DLD1 (cell line): ENCODE results near the gene KIF3C.

Experiments used
- in situ Hi-C: cut with HindIII; loops from 2 replicates; pipeline ENCODE4 v1.10.0; 2017; ENCODE audit warnings: low sequenced_read_pairs

Gene KIF3C

DNA sequence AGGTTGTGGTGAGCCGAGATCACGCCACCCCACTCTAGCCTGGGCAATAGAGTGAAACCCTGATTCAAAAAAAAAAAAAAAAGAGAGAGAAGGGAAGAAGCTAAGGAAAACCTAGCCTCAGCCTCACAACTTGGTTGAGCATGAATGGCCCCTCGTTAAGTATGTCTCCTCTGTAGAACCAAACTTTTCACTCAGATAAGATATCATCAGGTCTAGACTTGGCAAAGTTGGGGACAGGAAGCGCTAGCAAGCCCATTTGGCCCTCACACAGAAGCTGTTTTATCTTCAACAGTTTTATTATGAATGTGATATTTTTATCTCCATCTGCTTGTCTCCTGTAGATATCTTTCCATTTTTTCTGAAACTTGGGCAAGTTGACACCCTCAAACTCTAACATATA is 100.5 kb downstream of the KIF3C start:
- in situ Hi-C loops: no loop called here

DNA sequence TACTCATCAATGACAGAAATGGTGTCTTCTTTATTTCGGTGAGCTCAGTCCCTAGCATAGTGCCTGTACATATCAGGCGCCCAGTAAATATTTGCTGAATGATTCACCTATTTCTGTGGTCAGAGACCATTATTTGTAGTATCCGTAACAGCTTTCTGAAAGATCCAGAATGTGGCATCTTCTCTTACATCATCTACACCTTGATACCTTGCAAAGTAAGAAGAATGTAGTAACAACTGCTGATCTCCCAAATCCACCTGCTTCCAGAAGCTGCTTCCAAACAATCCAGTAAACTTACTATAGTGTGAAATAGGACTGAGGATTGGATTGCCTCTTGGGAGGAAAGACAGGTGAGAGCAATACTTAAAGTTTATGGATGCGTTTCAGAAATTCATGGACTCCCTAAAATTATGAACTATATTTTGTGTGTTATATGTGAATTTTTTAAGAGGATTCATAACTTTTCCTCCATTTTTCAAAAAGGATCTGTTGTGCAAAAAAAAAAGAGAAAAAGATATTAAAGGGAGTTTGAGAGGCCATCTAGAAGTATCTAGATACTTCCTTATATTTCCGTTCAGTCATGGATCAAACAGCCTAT is 103.1 kb downstream of the KIF3C start:
- in situ Hi-C loops: no loop called here

- in situ Hi-C loops: no loop called here
Observed at GRCh38 chr2:25878361-25879132, 103.8 kb downstream of the KIF3C start, which contains the start of gene ASXL2. Gene ASXL2, minus strand, starts transcription at chr2:25878487. Its CDS starts 265 bp downstream, at chr2:25878222.

DNA sequence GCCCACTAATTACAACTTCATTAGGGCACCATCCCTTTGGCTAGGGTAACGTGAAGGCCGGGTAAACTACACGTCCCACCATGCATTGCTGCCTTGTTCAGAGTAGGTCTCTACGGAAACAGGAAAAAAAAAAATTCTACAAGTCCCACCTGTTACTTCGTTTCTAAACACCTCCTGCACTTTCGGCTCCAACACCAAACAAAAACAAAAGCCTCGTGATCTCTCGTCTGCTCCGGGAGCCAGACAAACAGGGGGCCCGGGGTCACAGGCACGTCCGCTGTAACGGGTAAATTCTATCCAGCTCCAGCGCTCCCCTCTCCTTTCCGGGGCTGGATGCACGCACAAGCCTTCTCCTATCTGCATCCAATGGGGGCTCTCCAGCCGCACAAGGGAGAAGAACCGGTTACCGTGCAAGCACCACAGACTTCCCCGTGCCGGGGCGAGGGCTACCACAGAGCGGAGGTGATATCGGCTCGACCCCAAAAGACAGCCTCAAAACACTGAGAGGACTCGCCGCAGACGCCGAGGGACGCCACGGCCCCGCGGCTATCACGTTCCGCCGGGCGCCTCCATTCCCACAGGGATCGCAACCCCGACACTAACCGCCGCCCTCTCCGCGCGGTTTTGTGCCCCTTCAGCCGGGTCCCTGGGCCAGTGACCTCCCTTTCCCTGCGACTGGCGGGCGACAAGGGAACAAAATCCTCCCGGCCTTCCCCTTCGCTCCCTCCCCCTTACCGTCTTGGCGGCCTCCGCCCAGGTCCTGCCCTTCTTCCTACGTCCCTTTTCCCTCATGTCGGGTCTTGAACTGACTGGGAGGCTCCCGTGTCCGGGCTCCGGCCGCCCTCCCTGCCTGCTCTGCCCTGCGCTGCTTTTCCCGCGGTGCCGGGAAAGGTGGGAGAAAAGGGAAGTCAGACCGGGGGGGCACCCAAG is 104.6 kb downstream of the KIF3C start:
- in situ Hi-C loops: no loop called here
